PC-3 (cell line): Measurements from ENCODE around the gene COL21A1.

Source experiments
- CTCF ChIP-seq: fragments of 300-600 bp; sonication (generic); conservative IDR thresholded peaks from 2 replicates; pipeline ENCODE4 v1.5.1; 2017; ENCODE audit warnings: antibody characterized with exemption, low read depth, mild to moderate bottlenecking, low read length
- EZH2 ChIP-seq: fragments of 300-600 bp; sonication (generic); IDR thresholded peaks from one replicate; pipeline ENCODE4 v1.6.1; 2017; ENCODE audit warnings: antibody characterized with exemption, mild to moderate bottlenecking, low read length; ENCODE audit not compliant: unreplicated experiment

GRCh38 chr6:56156643-56157042 is 90.7 kb downstream of the COL21A1 start:
- no peak for TF ChIP-seq CTCF
- no peak for TF ChIP-seq EZH2
